ENCODE results near the gene DMPK. TPM values are rescaled to one million over a fixed set of nuclear protein-coding genes. Genes with fewer than 3 reads are reported as not detected.

The DMPK gene
- total RNA-seq, 2 experiments from 2014 or later: 7.3 to 8.6 TPM

DNA sequence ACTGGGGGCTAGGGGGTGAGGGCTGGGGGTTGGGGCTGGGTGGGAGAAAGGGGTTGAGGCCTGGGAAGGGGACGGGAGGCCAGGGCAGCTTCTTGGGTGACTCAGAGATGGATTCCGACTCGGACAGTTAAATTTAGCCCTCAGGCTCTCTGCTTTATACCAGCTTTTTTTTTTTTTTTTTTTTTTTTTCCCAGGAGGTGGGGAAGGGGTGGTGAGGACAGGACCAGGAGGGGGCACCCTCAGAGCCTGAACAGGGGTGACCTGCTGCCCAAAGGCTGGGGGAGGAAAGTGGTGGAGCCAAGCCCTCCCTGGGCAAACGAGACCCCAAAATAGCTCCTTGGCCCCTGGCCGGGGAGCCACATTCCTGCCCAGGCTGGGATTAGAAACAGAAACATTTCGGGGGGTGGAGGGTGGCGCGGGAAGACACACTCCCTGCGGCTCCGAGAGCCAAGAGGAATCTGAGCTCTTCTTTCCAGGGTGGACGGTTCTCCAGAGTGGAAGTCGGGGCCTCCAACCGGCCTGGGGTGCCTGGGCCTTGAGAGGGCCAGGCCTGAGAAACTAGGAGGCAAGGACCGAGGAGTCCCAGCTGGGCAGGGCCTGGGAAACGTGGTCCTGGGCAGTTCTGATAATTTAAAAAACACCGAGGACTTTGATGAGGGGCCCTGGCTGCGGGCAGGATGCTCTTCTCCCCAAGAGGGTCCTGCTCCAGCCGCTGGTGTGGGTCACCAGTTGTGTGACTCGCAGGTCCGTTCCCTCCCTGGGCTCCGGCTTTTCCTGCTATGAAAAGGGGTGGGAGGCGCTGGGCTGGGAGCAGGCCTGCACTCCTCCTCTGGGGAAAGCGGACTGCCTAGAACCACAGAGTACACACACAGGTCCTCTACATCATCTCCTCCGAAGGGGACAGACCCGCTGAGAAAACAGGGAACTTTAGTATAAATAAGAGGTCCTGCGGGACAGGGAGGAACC is 813 bp upstream of the DMPK start:
- Mint-ChIP-seq H3K4me1 (peaks cover 16% of the 10 kb centered on the region), H3K36me3 (peaks cover 23% of the 10 kb centered on the region)

DNA sequence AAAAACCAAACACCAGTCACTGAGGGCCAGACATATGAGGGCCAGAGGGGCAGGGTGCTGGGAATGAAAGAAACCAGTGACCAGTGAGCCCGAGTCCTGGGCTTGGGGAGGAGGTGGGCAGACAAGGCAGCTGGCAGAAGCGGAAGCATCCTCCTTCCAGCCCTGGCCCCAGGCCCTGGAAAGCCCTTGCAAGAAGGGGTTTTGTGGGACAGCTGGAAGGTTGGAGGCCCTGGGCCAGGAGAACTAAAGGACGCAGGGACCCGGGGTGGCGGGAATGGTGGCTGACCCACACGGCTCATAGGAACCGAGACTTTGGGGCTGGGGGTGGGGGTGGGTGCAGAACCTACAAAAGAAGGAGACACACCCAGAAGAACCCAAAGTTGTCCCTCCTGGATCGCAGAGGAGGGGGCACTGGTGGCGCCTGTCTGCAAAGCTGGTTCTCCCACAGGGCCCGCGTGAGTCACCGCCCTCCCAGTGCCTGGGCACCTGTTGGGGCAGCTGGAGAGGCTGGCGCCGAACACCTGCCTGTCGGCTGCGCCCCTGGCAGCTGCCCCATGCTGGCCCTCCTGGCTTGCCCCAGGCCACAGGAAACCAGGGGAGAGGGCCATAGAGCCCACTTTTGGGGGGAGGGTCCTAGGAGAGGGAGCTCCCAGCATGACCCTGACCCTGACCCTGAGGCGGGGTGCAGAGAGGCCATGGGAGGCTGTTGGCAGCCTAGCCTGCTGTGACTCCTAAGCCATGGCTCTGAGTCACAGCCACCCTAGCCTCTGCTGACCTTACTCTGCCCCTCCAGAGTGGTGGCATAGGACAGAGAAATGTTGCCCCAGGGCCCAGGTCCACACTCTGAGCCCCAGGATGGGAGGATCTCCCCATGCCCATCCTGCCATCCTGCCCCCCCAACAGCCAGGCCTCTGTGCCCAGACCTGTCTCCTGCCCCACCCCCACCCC is 802 bp downstream of the DMPK start:
- no peak overlapping the region for H3K4me3 Mint-ChIP-seq
- no peak overlapping the region for H3K27ac Mint-ChIP-seq
- peaks cover 26% of the 10 kb centered on the region for H3K36me3 Mint-ChIP-seq
- H3K9me3 Mint-ChIP-seq: no peaks in the 10 kb centered on the region
- peaks cover 16% of the 10 kb centered on the region for H3K4me1 Mint-ChIP-seq
- H3K27me3 Mint-ChIP-seq: peaks cover 38% of the 10 kb centered on the region
- DNase-seq: no peak

More for the DNA sequence above, 813 bp upstream of the DMPK start:
- Mint-ChIP-seq H3K4me3 (no peak overlapping the region), H3K9me3 (no peaks in the 10 kb centered on the region), H3K27me3 (peaks cover 37% of the 10 kb centered on the region), H3K27ac (no peak overlapping the region)
- DNase-seq: no peak

DNA sequence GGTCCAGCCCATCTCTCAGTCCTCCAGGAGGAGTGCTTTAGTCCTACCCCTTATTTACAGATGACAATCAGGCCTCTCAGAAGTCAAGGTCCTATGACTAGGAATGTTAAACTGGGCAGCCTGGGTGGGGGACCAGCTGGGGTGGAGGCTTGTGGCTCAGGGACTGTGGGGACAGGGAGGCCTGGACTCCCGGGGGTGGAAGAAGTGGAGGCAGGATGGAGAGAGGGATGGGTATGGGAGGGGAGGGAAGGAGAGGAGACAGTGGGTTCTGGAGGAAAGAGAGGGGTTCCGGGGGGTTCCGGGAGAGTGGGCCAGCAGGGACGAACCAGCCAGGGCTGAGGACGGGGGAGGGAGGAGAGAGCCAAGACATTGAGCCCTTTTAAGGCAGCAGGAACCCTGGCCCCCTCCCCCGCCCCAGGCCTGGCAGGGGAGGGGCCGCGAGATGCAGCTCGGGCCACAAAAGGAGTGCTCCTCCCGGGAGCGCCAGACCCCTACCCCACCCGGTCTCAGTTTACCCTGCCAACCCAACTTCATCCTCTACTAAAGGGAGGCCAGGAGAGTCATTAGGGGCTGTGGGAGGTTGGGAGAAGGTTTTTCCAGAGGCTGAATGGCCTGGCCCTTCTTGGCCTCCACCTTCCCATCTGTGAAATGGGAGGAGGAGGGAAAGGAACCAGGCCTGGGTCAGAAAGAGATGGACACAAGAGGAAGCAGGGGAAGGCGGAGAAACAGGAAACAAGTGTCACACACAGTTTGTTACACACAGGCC is 1.7 kb downstream of the DMPK start:
- Mint-ChIP-seq H3K27ac (no peak overlapping the region), H3K4me1 (peaks cover 16% of the 10 kb centered on the region), H3K4me3 (no peak overlapping the region), H3K27me3 (peaks cover 40% of the 10 kb centered on the region), H3K9me3 (no peaks in the 10 kb centered on the region), H3K36me3 (peaks cover 23% of the 10 kb centered on the region)
- no peak for DNase-seq

DNA sequence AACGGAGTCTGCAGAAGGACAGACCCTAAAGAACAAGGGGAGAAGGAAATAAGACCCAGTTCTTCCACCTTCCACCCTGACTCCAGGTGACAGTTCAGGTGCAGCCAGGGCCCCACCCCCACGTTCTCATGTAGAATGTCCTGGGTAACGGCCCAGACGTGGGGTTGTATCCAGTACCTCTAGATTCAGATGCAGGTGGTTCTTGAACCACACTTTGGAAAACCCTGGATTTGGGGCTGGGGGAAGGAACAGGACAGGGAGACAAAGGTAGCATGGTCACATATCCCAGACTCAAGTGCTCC is 2.2 kb downstream of the DMPK start:
- no peak overlapping the region for H3K27ac Mint-ChIP-seq
- peaks cover 40% of the 10 kb centered on the region for H3K27me3 Mint-ChIP-seq
- H3K4me3 Mint-ChIP-seq: no peak overlapping the region
- no peaks in the 10 kb centered on the region for H3K9me3 Mint-ChIP-seq
- H3K4me1 Mint-ChIP-seq: peaks cover 16% of the 10 kb centered on the region
- DNase-seq: no peak
- peaks cover 23% of the 10 kb centered on the region for H3K36me3 Mint-ChIP-seq

DNA sequence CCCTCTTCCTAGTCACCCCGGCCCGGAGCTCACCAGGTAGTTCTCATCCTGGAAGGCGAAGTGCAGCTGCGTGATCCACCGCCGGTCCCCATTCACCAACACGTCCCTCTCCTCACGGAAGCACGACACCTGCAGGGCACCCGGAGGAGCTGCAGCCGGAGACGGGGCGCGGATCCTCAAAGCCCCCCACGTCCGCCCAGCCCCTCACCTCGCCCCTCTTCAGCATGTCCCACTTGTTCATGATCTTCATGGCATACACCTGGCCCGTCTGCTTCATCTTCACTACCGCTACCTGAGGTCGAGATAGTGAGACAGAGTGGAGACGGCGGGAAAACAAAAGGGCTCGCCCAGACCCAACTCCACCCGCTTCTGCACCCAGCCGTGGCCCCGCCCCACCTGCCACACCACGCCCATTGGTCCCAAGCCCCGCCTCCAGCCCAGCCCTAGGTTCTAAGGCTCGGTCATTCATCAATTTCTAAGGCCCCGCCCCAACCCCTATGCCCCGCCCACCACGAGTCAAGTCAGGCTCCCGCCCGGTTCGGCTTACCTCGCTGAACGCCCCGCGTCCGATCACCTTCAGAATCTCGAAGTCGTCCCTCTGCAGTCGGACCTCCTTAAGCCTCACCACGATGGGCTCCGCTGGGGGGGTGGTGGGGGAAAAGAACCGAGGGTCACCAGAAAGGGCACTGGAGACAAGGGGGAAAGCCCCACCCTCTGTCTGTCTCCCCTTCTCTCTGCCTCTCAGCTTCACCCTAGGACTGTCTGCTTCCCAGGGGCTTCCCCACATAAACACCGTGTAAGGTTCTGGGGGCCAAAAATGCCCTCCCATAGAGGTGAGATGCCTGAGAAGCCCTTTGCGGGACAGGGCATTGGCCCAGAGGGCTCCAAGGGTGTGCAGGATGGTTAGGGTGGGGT is 2.8 kb downstream of the DMPK start:
- H3K9me3 Mint-ChIP-seq: no peaks in the 10 kb centered on the region
- H3K27me3 Mint-ChIP-seq: peaks cover 40% of the 10 kb centered on the region
- peak; percentile 90 for DNase-seq
- H3K27ac Mint-ChIP-seq: peak overlapping the region; percentile 42
- peak overlapping the region; percentile 74 for H3K4me3 Mint-ChIP-seq
- peaks cover 16% of the 10 kb centered on the region for H3K4me1 Mint-ChIP-seq
- H3K36me3 Mint-ChIP-seq: peaks cover 25% of the 10 kb centered on the region

- Mint-ChIP-seq H3K4me3 (no peak overlapping the region), H3K9me3 (no peaks in the 10 kb centered on the region), H3K27me3 (peaks cover 36% of the 10 kb centered on the region), H3K36me3 (peaks cover 25% of the 10 kb centered on the region), H3K27ac (no peak overlapping the region), H3K4me1 (peaks cover 16% of the 10 kb centered on the region)
- no peak for DNase-seq
Measured at GRCh38 chr19:45778010-45778661, 4.2 kb downstream of the DMPK start.

GRCh38 chr19:45777395-45777961 is 4.8 kb downstream of the DMPK start:
- Mint-ChIP-seq H3K27me3 (peaks cover 36% of the 10 kb centered on the region), H3K27ac (no peak overlapping the region), H3K9me3 (no peaks in the 10 kb centered on the region), H3K4me1 (peaks cover 16% of the 10 kb centered on the region), H3K4me3 (no peak overlapping the region), H3K36me3 (peaks cover 25% of the 10 kb centered on the region)
- DNase-seq: no peak

DNA sequence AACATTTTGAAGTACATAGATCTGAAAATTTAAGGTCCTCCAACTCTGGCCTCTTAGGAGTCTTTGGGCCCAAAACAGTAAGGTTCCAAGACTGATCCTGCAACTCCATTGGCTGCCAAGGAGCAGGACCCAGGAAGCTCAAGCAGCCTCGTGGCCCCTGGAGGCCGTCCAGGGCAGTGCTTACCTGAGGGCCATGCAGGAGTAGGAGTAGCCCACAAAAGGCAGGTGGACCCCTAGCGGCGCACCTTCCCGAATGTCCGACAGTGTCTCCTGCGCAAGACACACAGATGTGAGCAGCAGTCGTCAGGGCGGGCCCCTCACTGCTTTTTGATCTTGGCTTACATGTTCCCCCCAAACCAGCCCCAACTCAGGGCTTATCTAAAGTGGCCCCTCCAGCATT is 7.5 kb downstream of the DMPK start:
- peaks cover 30% of the 10 kb centered on the region for H3K36me3 Mint-ChIP-seq

GRCh38 chr19:45773384-45773783 is 8.9 kb downstream of the DMPK start:
- Mint-ChIP-seq H3K36me3 (peaks cover 22% of the 10 kb centered on the region), H3K4me3 (no peak overlapping the region), H3K9me3 (no peaks in the 10 kb centered on the region), H3K27me3 (peaks cover 15% of the 10 kb centered on the region), H3K4me1 (peaks cover 12% of the 10 kb centered on the region), H3K27ac (no peak overlapping the region)
- no peak for DNase-seq

More for the DNA sequence above, 7.5 kb downstream of the DMPK start:
- no peak overlapping the region for H3K27ac Mint-ChIP-seq
- H3K27me3 Mint-ChIP-seq: peaks cover 26% of the 10 kb centered on the region
- DNase-seq: no peak
- H3K9me3 Mint-ChIP-seq: no peaks in the 10 kb centered on the region
- H3K4me1 Mint-ChIP-seq: peaks cover 21% of the 10 kb centered on the region
- no peak overlapping the region for H3K4me3 Mint-ChIP-seq

- no peaks in the 10 kb centered on the region for H3K9me3 Mint-ChIP-seq
- H3K27ac Mint-ChIP-seq: no peak overlapping the region
Measured at GRCh38 chr19:45772912-45773311, 9.4 kb downstream of the DMPK start.

GRCh38 chr19:45772130-45772840 is 10.0 kb downstream of the DMPK start:
- H3K27me3 Mint-ChIP-seq: peaks cover 21% of the 10 kb centered on the region
- no peak overlapping the region for H3K4me3 Mint-ChIP-seq
- no peak for DNase-seq
- no peak overlapping the region for H3K27ac Mint-ChIP-seq
- no peaks in the 10 kb centered on the region for H3K9me3 Mint-ChIP-seq
- peaks cover 12% of the 10 kb centered on the region for H3K4me1 Mint-ChIP-seq
- H3K36me3 Mint-ChIP-seq: peaks cover 14% of the 10 kb centered on the region

More at GRCh38 chr19:45772912-45773311, 9.4 kb downstream of the DMPK start:
- H3K36me3 Mint-ChIP-seq: peaks cover 19% of the 10 kb centered on the region
- peaks cover 16% of the 10 kb centered on the region for H3K27me3 Mint-ChIP-seq
- no peak overlapping the region for H3K4me3 Mint-ChIP-seq
- no peak for DNase-seq
- H3K4me1 Mint-ChIP-seq: peaks cover 12% of the 10 kb centered on the region

- Mint-ChIP-seq H3K4me3 (no peak overlapping the region), H3K4me1 (peaks cover 12% of the 10 kb centered on the region), H3K9me3 (no peaks in the 10 kb centered on the region), H3K27me3 (peaks cover 22% of the 10 kb centered on the region), H3K27ac (no peak overlapping the region), H3K36me3 (peaks cover 7% of the 10 kb centered on the region)
- no peak for DNase-seq
Measured at GRCh38 chr19:45771311-45771933, 10.9 kb downstream of the DMPK start.

All from activated naive CD8-positive, alpha-beta T cell treated with anti-CD3 and anti-CD28 coated beads for 36 hours (primary cell).